HepG2 (cell line): ENCODE measurements around the gene MAPK8IP1. TPM values are rescaled to one million over a fixed set of nuclear protein-coding genes. Genes with fewer than 3 reads are reported as not detected.

Source experiments
- CCDC6 ChIP-seq: sonication (generic); formaldehyde crosslinking; IDR thresholded peaks from 2 replicates; pipeline ENCODE4 v1.8.1; 2022; ENCODE audit warnings: mild to moderate bottlenecking, missing genetic modification reagents, moderate library complexity
- CEBPG ChIP-seq: IDR thresholded peaks from 2 replicates; pipeline ENCODE4 v1.6.1; 2016
- CENPT ChIP-seq: sonication (generic); formaldehyde crosslinking; IDR thresholded peaks from 2 replicates; pipeline ENCODE4 v1.8.0; 2022; ENCODE audit warnings: low read depth, mild to moderate bottlenecking, moderate library complexity, missing genetic modification reagents
- KLF13 ChIP-seq: sonication (generic); formaldehyde crosslinking; IDR thresholded peaks from 2 replicates; pipeline ENCODE4 v1.4.0; 2020; ENCODE audit warnings: mild to moderate bottlenecking, missing genetic modification reagents
- PHB2 ChIP-seq: fragments of 450-650 bp; IDR thresholded peaks from 2 replicates; pipeline ENCODE4 v1.6.1; 2018; ENCODE audit not compliant: partially characterized antibody
- RAD51 ChIP-seq: fragments of 450-650 bp; IDR thresholded peaks from 2 replicates; pipeline ENCODE4 v1.6.1; 2016; ENCODE audit warnings: borderline replicate concordance
- SRF ChIP-seq: IDR thresholded peaks from 2 replicates; pipeline ENCODE4 v1.6.1; 2011; ENCODE audit warnings: mild to moderate bottlenecking, low read depth, low read length, moderate library complexity
- SRSF4 ChIP-seq: fragments of 200-400 bp; formaldehyde crosslinking; IDR thresholded peaks from one replicate; pipeline ENCODE4 v1.6.1; 2018; ENCODE audit warnings: mild to moderate bottlenecking, low read depth, low read length, moderate library complexity; ENCODE audit not compliant: poor library complexity, severe bottlenecking
- TEAD2 ChIP-seq: sonication (generic); formaldehyde crosslinking; IDR thresholded peaks from 2 replicates; pipeline ENCODE4 v1.9.0; 2021; ENCODE audit warnings: missing genetic modification reagents
- ZFP36L2 ChIP-seq: sonication (generic); formaldehyde crosslinking; IDR thresholded peaks from 2 replicates; pipeline ENCODE4 v1.4.0; 2020; ENCODE audit warnings: missing genetic modification reagents
- ZGPAT ChIP-seq: IDR thresholded peaks from 2 replicates; pipeline ENCODE4 v1.6.1; 2016; ENCODE audit warnings: mild to moderate bottlenecking
- ZNF326 ChIP-seq: sonication (generic); formaldehyde crosslinking; IDR thresholded peaks from 2 replicates; pipeline ENCODE4 v1.4.0; 2020; ENCODE audit warnings: missing genetic modification reagents, borderline replicate concordance
- ZNF441 ChIP-seq: sonication (generic); formaldehyde crosslinking; IDR thresholded peaks from 2 replicates; pipeline ENCODE4 v1.7.0; 2021; ENCODE audit warnings: missing genetic modification reagents, borderline replicate concordance
- ZNF589 ChIP-seq: sonication (generic); formaldehyde crosslinking; conservative IDR thresholded peaks from 2 replicates; pipeline ENCODE4 v1.8.0; 2022; ENCODE audit warnings: mild to moderate bottlenecking, moderate library complexity, missing genetic modification reagents
- polyA plus RNA-seq, 8 experiments: library from polyadenylated mRNA; depleted of rRNA in 3 of 8; stranded (reverse) in 7 of 8; unstranded in 1 of 8; fragments of >200 nt; fragmentation: Illumina TruSeq in 4 of 8; extraction: Trizol in 4 of 8; gene quantifications; 2 replicates each; pipeline versions ENCODE4 v1.2.1 to v1.2.3, GENCODE V29; 2011 to 2016; ENCODE audit warnings: low read depth in 4 of 8, missing spikeins in 1 of 8, mixed read lengths in 1 of 8; ENCODE audit not compliant: insufficient read depth in 1 of 8
- total RNA-seq, 5 experiments: library from RNA; depleted of rRNA; stranded (reverse); fragments of >200 nt; fragmentation: Illumina TruSeq; extraction: Trizol; gene quantifications; 2 replicates each; pipeline ENCODE4 v1.2.3, GENCODE V29; 2016; ENCODE audit warnings: low read depth in 1 of 5
- TF ChIP-seq, protein P1 (sequence below): sonication (generic); formaldehyde crosslinking; IDR thresholded peaks from 2 replicates; pipeline ENCODE4 v1.4.0; 2020; ENCODE audit warnings: missing genetic modification reagents, borderline replicate concordance
- TF ChIP-seq, protein P2 (sequence below): sonication (generic); formaldehyde crosslinking; IDR thresholded peaks from 2 replicates; pipeline ENCODE4 v1.8.1; 2023; ENCODE audit warnings: mild to moderate bottlenecking, missing genetic modification reagents, borderline replicate concordance
- TF ChIP-seq, protein P3 (sequence below): sonication (generic); formaldehyde crosslinking; IDR thresholded peaks from 2 replicates; pipeline ENCODE4 v1.4.0; 2020; ENCODE audit warnings: mild to moderate bottlenecking, missing genetic modification reagents, borderline replicate concordance

MAPK8IP1 gene
- total and polyA plus RNA-seq, 2 of the 13 experiments (the other 11 are each of a cell fraction or from before 2014, with no cell fraction given), result 2.2 to 4.2 TPM

GRCh38 chr11:45846974-45847910 lies 38.2 kb upstream of the MAPK8IP1 start, which contains the start of gene CRY2 (continued):
- TF ChIP-seq, protein P1, sequence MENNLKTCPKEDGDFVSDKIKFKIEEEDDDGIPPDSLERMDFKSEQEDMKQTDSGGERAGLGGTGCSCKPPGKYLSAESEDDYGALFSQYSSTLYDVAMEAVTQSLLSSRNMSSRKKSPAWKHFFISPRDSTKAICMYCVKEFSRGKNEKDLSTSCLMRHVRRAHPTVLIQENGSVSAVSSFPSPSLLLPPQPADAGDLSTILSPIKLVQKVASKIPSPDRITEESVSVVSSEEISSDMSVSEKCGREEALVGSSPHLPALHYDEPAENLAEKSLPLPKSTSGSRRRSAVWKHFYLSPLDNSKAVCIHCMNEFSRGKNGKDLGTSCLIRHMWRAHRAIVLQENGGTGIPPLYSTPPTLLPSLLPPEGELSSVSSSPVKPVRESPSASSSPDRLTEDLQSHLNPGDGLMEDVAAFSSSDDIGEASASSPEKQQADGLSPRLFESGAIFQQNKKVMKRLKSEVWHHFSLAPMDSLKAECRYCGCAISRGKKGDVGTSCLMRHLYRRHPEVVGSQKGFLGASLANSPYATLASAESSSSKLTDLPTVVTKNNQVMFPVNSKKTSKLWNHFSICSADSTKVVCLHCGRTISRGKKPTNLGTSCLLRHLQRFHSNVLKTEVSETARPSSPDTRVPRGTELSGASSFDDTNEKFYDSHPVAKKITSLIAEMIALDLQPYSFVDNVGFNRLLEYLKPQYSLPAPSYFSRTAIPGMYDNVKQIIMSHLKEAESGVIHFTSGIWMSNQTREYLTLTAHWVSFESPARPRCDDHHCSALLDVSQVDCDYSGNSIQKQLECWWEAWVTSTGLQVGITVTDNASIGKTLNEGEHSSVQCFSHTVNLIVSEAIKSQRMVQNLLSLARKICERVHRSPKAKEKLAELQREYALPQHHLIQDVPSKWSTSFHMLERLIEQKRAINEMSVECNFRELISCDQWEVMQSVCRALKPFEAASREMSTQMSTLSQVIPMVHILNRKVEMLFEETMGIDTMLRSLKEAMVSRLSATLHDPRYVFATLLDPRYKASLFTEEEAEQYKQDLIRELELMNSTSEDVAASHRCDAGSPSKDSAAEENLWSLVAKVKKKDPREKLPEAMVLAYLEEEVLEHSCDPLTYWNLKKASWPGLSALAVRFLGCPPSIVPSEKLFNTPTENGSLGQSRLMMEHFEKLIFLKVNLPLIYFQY (CRISPR knock-in tag), result no peak
- TF ChIP-seq ZGPAT (CRISPR knock-in tag) (peak; percentile 68; the same call in 1 of the 2 replicates), CENPT (CRISPR knock-in tag) (no peak), KLF13 (CRISPR knock-in tag) (0 out of 2 replicates have a peak, but pooled peaks have one; percentile 46), CEBPG (CRISPR knock-in tag) (no peak), ZFP36L2 (no peak), TEAD2 (CRISPR knock-in tag) (peak; percentile 54; the same call in 1 of the 2 replicates), SRF (no peak), SRSF4 (no peak), ZNF589 (CRISPR knock-in tag) (peak; percentile 88; the same call in 1 of the 2 replicates), PHB2 (no peak), ZNF326 (CRISPR knock-in tag) (no peak), RAD51 (no peak), CCDC6 (peak; percentile 89), ZNF441 (no peak)
- TF ChIP-seq, protein P2, sequence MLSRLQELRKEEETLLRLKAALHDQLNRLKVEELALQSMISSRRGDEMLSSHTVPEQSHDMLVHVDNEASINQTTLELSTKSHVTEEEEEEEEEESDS, result no peak
- TF ChIP-seq, protein P3, sequence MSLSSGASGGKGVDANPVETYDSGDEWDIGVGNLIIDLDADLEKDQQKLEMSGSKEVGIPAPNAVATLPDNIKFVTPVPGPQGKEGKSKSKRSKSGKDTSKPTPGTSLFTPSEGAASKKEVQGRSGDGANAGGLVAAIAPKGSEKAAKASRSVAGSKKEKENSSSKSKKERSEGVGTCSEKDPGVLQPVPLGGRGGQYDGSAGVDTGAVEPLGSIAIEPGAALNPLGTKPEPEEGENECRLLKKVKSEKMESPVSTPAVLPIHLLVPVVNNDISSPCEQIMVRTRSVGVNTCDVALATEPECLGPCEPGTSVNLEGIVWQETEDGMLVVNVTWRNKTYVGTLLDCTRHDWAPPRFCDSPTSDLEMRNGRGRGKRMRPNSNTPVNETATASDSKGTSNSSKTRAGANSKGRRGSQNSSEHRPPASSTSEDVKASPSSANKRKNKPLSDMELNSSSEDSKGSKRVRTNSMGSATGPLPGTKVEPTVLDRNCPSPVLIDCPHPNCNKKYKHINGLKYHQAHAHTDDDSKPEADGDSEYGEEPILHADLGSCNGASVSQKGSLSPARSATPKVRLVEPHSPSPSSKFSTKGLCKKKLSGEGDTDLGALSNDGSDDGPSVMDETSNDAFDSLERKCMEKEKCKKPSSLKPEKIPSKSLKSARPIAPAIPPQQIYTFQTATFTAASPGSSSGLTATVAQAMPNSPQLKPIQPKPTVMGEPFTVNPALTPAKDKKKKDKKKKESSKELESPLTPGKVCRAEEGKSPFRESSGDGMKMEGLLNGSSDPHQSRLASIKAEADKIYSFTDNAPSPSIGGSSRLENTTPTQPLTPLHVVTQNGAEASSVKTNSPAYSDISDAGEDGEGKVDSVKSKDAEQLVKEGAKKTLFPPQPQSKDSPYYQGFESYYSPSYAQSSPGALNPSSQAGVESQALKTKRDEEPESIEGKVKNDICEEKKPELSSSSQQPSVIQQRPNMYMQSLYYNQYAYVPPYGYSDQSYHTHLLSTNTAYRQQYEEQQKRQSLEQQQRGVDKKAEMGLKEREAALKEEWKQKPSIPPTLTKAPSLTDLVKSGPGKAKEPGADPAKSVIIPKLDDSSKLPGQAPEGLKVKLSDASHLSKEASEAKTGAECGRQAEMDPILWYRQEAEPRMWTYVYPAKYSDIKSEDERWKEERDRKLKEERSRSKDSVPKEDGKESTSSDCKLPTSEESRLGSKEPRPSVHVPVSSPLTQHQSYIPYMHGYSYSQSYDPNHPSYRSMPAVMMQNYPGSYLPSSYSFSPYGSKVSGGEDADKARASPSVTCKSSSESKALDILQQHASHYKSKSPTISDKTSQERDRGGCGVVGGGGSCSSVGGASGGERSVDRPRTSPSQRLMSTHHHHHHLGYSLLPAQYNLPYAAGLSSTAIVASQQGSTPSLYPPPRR (CRISPR knock-in tag), result no peak; the same call in 1 of the 2 replicates
